SH-SY5Y (cell line): ENCODE results near the gene KRT37.

Source experiments
- GATA2 ChIP-seq: IDR thresholded peaks from 2 replicates; pipeline ENCODE4 v1.6.1; 2011; ENCODE audit warnings: mild to moderate bottlenecking, low read depth, low read length
- GATA3 ChIP-seq: IDR thresholded peaks from 2 replicates; pipeline ENCODE4 v1.6.1; 2011; ENCODE audit warnings: low read depth, mild to moderate bottlenecking, low read length, moderate library complexity

- TF ChIP-seq GATA2 (no peak), GATA3 (no peak)
Observed at GRCh38 chr17:41440531-41441033, 16.2 kb upstream of the KRT37 start, which contains the start of gene KRT38.
